CD14-positive monocyte (primary cell): Measurements from ENCODE around the gene SRPRB. TPM values are rescaled to one million over a fixed set of nuclear protein-coding genes. Genes with fewer than 3 reads are reported as not detected.

Experiments used
- DNase-seq, 3 donors: peaks; one replicate each; pipeline ENCODE4 v3.0.0-alpha.2; 2011 to 2022
- H2AFZ ChIP-seq: 2 replicates; pipeline ENCODE4 v1.6.0; 2012; ENCODE audit warnings: mild to moderate bottlenecking, low read depth, low read length, inconsistent platforms; ENCODE audit not compliant: insufficient read depth, poor library complexity, severe bottlenecking
- H3K27ac ChIP-seq, 2 donors: 1 replicate in 1 of 2; 2 replicates in 1 of 2; pipeline ENCODE4 v1.5.1; 2012 to 2013; ENCODE audit warnings: low read length in 2 of 2, control low read depth in 1 of 2, inconsistent platforms in 1 of 2, low read depth in 1 of 2, mild to moderate bottlenecking in 1 of 2
- H3K27me3 ChIP-seq, 2 donors: one replicate each; pipeline versions ENCODE4 v1.6.0 to v1.6.1; 2011 to 2013; ENCODE audit warnings: low read length in 2 of 2; ENCODE audit not compliant: control insufficient read depth in 2 of 2, insufficient read depth in 2 of 2
- H3K36me3 ChIP-seq, 2 donors: replicated peaks in 1 of 2; 1 replicate in 1 of 2; 2 replicates in 1 of 2; pipeline versions ENCODE4 v1.5.1 to v1.6.1; 2012 to 2013; ENCODE audit warnings: low read length in 2 of 2, control low read depth in 1 of 2, inconsistent platforms in 1 of 2, mild to moderate bottlenecking in 1 of 2; ENCODE audit not compliant: insufficient read depth in 2 of 2, control insufficient read depth in 1 of 2
- H3K4me1 ChIP-seq, 2 donors: 1 replicate in 1 of 2; 2 replicates in 1 of 2; pipeline versions ENCODE4 v1.5.1 to v1.6.1; 2012 to 2013; ENCODE audit warnings: low read length in 2 of 2, control low read depth in 1 of 2, inconsistent platforms in 1 of 2, mild to moderate bottlenecking in 1 of 2, moderate library complexity in 1 of 2; ENCODE audit not compliant: insufficient read depth in 2 of 2, control insufficient read depth in 1 of 2
- H3K4me2 ChIP-seq: replicated peaks from 2 replicates; pipeline ENCODE3; 2012; ENCODE audit warnings: low read length, moderate library complexity, mild to moderate bottlenecking; ENCODE audit not compliant: poor library complexity, severe bottlenecking; ENCODE audit errors: extremely low read depth
- H3K4me3 ChIP-seq, 3 experiments: fragments of 200-600 bp in 1 of 3; sonication (generic) in 1 of 3; replicated peaks in 1 of 3; 1 replicate in 2 of 3; 2 replicates in 1 of 3; pipeline ENCODE4 v1.5.1; 2011 to 2013; ENCODE audit warnings: low read length in 3 of 3, mild to moderate bottlenecking in 3 of 3, control low read depth in 2 of 3, low read depth in 2 of 3, inconsistent platforms in 1 of 3, moderate library complexity in 1 of 3
- H3K79me2 ChIP-seq: 2 replicates; pipeline ENCODE4 v1.6.0; 2012; ENCODE audit warnings: mild to moderate bottlenecking, control low read depth, inconsistent platforms, low read length, moderate library complexity; ENCODE audit not compliant: insufficient read depth
- H3K9ac ChIP-seq: 2 replicates; pipeline ENCODE4 v1.6.0; 2017; ENCODE audit warnings: low read length, mild to moderate bottlenecking; ENCODE audit not compliant: insufficient read depth, poor library complexity, severe bottlenecking
- H3K9me3 ChIP-seq, 2 donors: replicated peaks in 1 of 2; 1 replicate in 1 of 2; 2 replicates in 1 of 2; pipeline versions ENCODE4 v1.5.1 to v1.6.1; 2012 to 2013; ENCODE audit warnings: low read length in 2 of 2, control low read depth in 1 of 2; ENCODE audit not compliant: control insufficient read depth in 1 of 2, insufficient read depth in 1 of 2
- H4K20me1 ChIP-seq: 2 replicates; pipeline ENCODE4 v1.6.0; 2012; ENCODE audit warnings: mild to moderate bottlenecking, low read length, control low read depth, moderate library complexity; ENCODE audit not compliant: insufficient read depth
- H3K27ac Mint-ChIP-seq, 7 donors: one replicate each; pipeline ENCODE4 v1.8.0; 2020; ENCODE audit warnings: mild to moderate bottlenecking in 7 of 7, mixed read lengths in 7 of 7, moderate library complexity in 6 of 7, inconsistent platforms in 2 of 7
- H3K27me3 Mint-ChIP-seq, 3 donors: one replicate each; pipeline ENCODE4 v1.8.0; 2021 to 2022; ENCODE audit warnings: low read depth in 3 of 3, mild to moderate bottlenecking in 3 of 3, mixed read lengths in 3 of 3, moderate library complexity in 3 of 3, inconsistent platforms in 1 of 3
- H3K36me3 Mint-ChIP-seq, 2 donors: one replicate each; pipeline ENCODE4 v1.8.0; 2020; ENCODE audit warnings: mixed read lengths in 2 of 2, inconsistent platforms in 1 of 2, mild to moderate bottlenecking in 1 of 2
- H3K4me1 Mint-ChIP-seq: one replicate; pipeline ENCODE4 v1.8.0; 2020; ENCODE audit warnings: mild to moderate bottlenecking, mixed read lengths
- H3K4me3 Mint-ChIP-seq, 2 donors: one replicate each; pipeline ENCODE4 v1.8.0; 2020; ENCODE audit warnings: mild to moderate bottlenecking in 2 of 2, mixed read lengths in 2 of 2, moderate library complexity in 1 of 2
- H3K9me3 Mint-ChIP-seq, 7 donors: one replicate each; pipeline ENCODE4 v1.8.0; 2020 to 2022; ENCODE audit warnings: mixed read lengths in 7 of 7, mild to moderate bottlenecking in 6 of 7, moderate library complexity in 6 of 7, inconsistent platforms in 2 of 7
- WGBS: methylation state at CpG from one replicate; pipeline ENCODE4 v1.1.5; 2013; ENCODE audit warnings: missing lambda C conversion rate; ENCODE audit not compliant: insufficient coverage; 5-methylcytosine and 5-hydroxymethylcytosine counted together
- intact Hi-C, 2 donors: fragments of 100-400 bp; cut with micrococcal nuclease; formaldehyde crosslinking; loops; one replicate each; pipeline versions ENCODE4 v1.15.0 to v1.15.1; 2023
- polyA plus RNA-seq, 3 donors: library from polyadenylated mRNA; depleted of rRNA in 1 of 3; unstranded in 2 of 3; stranded (reverse) in 1 of 3; fragments of 300-500 nt in 2 of 3; fragments of >200 nt in 1 of 3; fragmentation: Illumina TruSeq in 2 of 3; gene quantifications; 1 replicate in 2 of 3; 2 replicates in 1 of 3; pipeline ENCODE4 v1.2.3, GENCODE V29; 2012 to 2021
- TF ChIP-seq, protein P1 (sequence below): fragments of 200-600 bp; IDR thresholded peaks from one replicate; pipeline ENCODE4 v1.8.0; 2022; ENCODE audit warnings: antibody characterized with exemption, mild to moderate bottlenecking

Gene SRPRB
- polyA plus RNA-seq, 3 donors: 6.1 to 30.6 (median 29.9) TPM

DNA sequence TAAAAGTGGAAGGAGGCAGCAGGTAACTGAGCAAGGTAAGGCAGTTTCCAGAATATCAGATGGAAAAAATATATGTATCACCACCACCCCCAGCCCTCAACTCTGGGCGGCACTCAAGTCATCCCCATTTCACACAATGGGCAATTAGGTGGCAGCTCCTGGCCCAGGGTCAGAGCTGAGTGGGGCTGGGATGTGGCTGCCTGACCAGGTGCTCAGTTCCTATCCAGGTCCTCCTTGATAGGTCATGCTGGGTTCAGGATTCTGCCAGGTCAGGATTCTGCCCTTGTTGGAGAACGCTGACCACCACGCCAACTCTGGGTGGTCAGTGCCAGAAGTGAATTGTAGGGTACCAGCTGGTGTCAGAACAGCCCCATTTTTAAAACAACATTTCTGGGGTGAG lies 60.5 kb downstream of the SRPRB start:
- intact Hi-C loops: no loop called here
- H3K4me3 ChIP-seq: no peak overlapping the region
- H3K4me2 ChIP-seq: no peak overlapping the region
- no peaks in the 10 kb centered on the region for H3K79me2 ChIP-seq
- H2AFZ ChIP-seq: no peak overlapping the region
- H3K27me3 ChIP-seq: no peaks in the 10 kb centered on the region
- no peaks in the 10 kb centered on the region for H3K4me1 Mint-ChIP-seq
- H3K9ac ChIP-seq: no peak overlapping the region
- H3K4me3 Mint-ChIP-seq: no peak overlapping the region
- no peaks in the 10 kb centered on the region for H3K4me1 ChIP-seq
- H3K36me3 ChIP-seq: no peaks in the 10 kb centered on the region
- 100% methylated on average over 1 of the region's 3 CpGs for WGBS
- H3K9me3 Mint-ChIP-seq: no peaks in the 10 kb centered on the region
- no peak overlapping the region for H3K27ac Mint-ChIP-seq
- no peaks in the 10 kb centered on the region for H3K9me3 ChIP-seq
- H3K27ac ChIP-seq: no peak overlapping the region
- no peaks in the 10 kb centered on the region for H4K20me1 ChIP-seq
- no peak for DNase-seq
- TF ChIP-seq, protein P1, sequence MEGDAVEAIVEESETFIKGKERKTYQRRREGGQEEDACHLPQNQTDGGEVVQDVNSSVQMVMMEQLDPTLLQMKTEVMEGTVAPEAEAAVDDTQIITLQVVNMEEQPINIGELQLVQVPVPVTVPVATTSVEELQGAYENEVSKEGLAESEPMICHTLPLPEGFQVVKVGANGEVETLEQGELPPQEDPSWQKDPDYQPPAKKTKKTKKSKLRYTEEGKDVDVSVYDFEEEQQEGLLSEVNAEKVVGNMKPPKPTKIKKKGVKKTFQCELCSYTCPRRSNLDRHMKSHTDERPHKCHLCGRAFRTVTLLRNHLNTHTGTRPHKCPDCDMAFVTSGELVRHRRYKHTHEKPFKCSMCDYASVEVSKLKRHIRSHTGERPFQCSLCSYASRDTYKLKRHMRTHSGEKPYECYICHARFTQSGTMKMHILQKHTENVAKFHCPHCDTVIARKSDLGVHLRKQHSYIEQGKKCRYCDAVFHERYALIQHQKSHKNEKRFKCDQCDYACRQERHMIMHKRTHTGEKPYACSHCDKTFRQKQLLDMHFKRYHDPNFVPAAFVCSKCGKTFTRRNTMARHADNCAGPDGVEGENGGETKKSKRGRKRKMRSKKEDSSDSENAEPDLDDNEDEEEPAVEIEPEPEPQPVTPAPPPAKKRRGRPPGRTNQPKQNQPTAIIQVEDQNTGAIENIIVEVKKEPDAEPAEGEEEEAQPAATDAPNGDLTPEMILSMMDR: no peak
- H3K36me3 Mint-ChIP-seq: no peaks in the 10 kb centered on the region
- H3K27me3 Mint-ChIP-seq: peaks cover 0 to 3% (median 3%) of the 10 kb centered on the region in 3 donors

DNA sequence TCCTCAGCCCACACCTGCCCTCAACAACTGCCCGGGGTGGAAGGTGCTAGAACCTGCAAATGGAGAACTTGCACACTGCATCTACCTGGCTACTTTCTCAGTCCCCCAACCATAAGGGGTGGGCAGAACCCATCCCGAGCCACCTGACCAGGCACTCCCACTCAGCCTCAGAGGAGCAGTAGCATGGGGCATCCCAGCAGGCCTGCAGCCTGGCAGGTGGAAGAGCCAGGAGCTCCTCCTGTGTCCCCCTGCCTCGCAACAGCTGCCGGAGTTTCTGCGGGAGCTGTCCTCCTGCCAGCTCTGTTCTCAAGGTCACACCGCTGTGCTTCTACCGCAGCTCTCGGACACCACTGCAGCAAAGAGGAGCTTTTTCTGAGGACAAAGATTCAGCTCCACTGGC lies 62.6 kb downstream of the SRPRB start:
- H3K4me1 ChIP-seq: no peaks in the 10 kb centered on the region
- no peaks in the 10 kb centered on the region for H3K36me3 Mint-ChIP-seq
- H3K27me3 Mint-ChIP-seq: peaks cover 0 to 5% (median 1%) of the 10 kb centered on the region in 3 donors
- no peaks in the 10 kb centered on the region for H3K4me1 Mint-ChIP-seq
- H3K36me3 ChIP-seq: no peaks in the 10 kb centered on the region
- no peak overlapping the region for H3K4me2 ChIP-seq
- H2AFZ ChIP-seq: no peak overlapping the region
- WGBS: 97% methylated on average over 7 of the region's 8 CpGs
- H3K9ac ChIP-seq: no peak overlapping the region
- no peak overlapping the region for H3K4me3 ChIP-seq
- H3K27me3 ChIP-seq: no peaks in the 10 kb centered on the region
- DNase-seq: no peak
- intact Hi-C loops: no loop called here
- H3K27ac ChIP-seq: no peak overlapping the region
- no peaks in the 10 kb centered on the region for H3K79me2 ChIP-seq
- TF ChIP-seq, protein P1: no peak
- peak overlapping the region in 1 of 7 donors; percentile 64 for H3K27ac Mint-ChIP-seq
- H4K20me1 ChIP-seq: no peaks in the 10 kb centered on the region
- no peak overlapping the region for H3K4me3 Mint-ChIP-seq
- H3K9me3 ChIP-seq: no peaks in the 10 kb centered on the region
- no peaks in the 10 kb centered on the region for H3K9me3 Mint-ChIP-seq
